NB4 (cell line): ENCODE results near the gene ZFP1.

ENCODE experiments used
- MYC ChIP-seq: IDR thresholded peaks from 2 replicates; pipeline ENCODE4 v1.6.1; 2011; ENCODE audit warnings: low read depth, low read length
- POLR2A ChIP-seq: IDR thresholded peaks from 2 replicates; pipeline ENCODE4 v1.6.1; 2011; ENCODE audit warnings: mild to moderate bottlenecking; ENCODE audit not compliant: insufficient read length; ENCODE audit errors: extremely low read depth
- TF ChIP-seq, protein P1 (sequence below): IDR thresholded peaks from one replicate; pipeline ENCODE4 v1.5.1; 2012; ENCODE audit warnings: low read depth, low read length
- TF ChIP-seq, protein P2 (sequence below): IDR thresholded peaks from 2 replicates; pipeline ENCODE4 v1.6.1; 2011; ENCODE audit warnings: low read depth, low read length

DNA sequence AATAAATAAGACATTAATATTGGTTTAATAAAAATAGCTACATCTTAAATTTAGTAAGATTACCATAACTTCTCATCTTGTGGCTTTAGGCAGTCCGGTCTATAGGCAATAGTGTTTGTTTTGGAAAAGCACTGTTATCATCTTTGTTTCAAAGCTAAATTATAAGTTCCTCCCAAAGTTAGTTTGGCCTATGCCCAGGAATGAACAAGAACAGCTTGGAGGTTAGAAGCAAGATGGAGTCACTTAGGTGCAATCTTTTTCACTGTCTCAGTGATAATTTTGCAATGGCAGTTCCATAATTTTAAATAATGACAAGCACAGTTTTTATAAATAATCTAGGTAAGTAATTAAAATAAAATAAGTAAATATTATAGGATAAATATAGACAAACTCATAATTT, 25.7 kb upstream of the ZFP1 start:
- TF ChIP-seq POLR2A (no peak), MYC (no peak)
- TF ChIP-seq, protein P1, sequence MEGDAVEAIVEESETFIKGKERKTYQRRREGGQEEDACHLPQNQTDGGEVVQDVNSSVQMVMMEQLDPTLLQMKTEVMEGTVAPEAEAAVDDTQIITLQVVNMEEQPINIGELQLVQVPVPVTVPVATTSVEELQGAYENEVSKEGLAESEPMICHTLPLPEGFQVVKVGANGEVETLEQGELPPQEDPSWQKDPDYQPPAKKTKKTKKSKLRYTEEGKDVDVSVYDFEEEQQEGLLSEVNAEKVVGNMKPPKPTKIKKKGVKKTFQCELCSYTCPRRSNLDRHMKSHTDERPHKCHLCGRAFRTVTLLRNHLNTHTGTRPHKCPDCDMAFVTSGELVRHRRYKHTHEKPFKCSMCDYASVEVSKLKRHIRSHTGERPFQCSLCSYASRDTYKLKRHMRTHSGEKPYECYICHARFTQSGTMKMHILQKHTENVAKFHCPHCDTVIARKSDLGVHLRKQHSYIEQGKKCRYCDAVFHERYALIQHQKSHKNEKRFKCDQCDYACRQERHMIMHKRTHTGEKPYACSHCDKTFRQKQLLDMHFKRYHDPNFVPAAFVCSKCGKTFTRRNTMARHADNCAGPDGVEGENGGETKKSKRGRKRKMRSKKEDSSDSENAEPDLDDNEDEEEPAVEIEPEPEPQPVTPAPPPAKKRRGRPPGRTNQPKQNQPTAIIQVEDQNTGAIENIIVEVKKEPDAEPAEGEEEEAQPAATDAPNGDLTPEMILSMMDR, result no peak
- TF ChIP-seq, protein P2, sequence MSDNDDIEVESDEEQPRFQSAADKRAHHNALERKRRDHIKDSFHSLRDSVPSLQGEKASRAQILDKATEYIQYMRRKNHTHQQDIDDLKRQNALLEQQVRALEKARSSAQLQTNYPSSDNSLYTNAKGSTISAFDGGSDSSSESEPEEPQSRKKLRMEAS, result no peak
